Stimulated activated CD4-positive, alpha-beta T cell treated with anti-CD3 and anti-CD28 coated beads, TNF-alpha, amount 100 ng/mL, for 1 hour (primary cell): ENCODE results near the gene DBNDD1.
"Not testable (repeated sequence)": the region's sequence is repeated elsewhere in the genome, so short reads cannot be mapped to it uniquely, and the experiment has no call there.

Experiments used
- DNase-seq, 3 donors: peaks; one replicate each; pipeline ENCODE4 v3.0.0-alpha.2; 2020; ENCODE audit warnings: low read depth in 3 of 3, low spot score in 1 of 3

DBNDD1 gene, protein sequence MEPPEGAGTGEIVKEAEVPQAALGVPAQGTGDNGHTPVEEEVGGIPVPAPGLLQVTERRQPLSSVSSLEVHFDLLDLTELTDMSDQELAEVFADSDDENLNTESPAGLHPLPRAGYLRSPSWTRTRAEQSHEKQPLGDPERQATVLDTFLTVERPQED

GRCh38 chr16:90018652-90019542 is at the start of gene DBNDD1:
Gene DBNDD1 (minus strand): TSS chr16:90019456. CDS start chr16:90019341, 115 bp downstream.
- DNase-seq, result no peak

GRCh38 chr16:90061437-90061836 is 42.2 kb upstream of the DBNDD1 start:
- DNase-seq, result no peak

GRCh38 chr16:90057738-90058173 is 38.5 kb upstream of the DBNDD1 start:
- no peak for DNase-seq

GRCh38 chr16:90056521-90056920 is 37.3 kb upstream of the DBNDD1 start:
- not testable (repeated sequence) for DNase-seq

DNA sequence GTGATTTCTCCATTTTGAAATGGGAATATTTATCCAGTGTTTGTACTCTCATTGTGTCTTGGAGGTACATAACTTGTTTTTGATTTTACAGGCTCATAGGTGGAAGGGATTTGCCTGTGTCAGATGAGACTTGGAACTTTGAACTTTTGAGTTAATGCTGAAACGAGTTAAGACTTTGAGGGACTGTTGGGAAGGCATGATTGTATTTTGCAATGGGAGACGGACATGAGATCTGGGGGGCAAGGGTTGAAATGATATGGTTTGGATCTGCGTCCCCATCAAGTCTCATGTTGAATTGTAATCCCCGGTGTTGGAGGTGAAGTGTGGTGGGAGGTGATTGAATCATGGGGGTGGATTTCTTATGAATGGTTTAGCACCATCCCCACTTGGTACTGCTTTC is 36.1 kb upstream of the DBNDD1 start:
- no peak for DNase-seq

DNA sequence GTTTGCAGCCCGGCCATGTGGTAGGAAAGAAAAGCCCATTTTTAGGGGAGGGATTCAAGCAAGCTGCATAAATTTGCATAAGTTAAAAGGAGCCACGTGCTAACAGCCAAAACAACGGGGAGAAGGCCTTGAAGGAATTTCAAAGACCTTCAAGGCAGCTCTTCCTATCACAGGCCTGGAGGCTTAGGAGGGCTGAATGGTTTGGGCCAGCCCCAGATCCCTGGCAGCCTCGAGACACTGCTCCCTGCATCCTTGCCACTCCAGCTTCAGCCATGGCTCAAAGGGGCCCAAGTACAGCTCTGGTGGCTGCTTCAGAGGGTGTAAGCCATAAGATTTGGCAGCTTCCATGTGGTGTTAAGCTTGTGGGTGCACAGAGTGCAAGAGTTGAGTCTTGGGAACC is 35.3 kb upstream of the DBNDD1 start:
- DNase-seq, result no peak

DNA sequence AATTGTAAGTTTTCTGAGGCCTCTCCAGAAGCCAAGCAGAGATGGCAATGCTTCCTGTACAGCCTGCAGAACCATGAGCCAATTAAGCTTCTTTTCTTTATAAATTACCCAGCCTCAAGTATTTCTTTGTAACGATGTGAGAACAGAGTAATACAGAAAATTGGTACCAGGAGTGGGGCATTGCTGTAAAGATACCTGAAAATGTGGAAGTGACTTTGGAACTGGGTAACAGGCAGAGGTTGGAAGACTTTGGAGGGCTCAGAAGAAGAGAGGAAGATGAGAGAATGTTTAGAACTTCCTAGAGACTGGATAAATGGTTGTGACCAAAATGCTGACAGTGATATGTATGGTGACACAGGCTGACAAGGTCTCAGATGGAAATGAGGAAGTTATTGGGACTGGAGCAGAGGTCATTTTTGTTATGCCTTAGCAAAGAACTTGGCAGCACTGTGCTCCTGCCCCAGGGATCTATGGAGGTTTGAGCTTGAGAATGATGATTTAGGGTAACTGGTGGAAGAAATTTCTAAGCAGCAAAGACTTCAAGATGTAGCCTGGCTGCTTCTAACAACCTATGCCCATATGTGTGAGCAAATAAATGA is 34.7 kb upstream of the DBNDD1 start:
- no peak for DNase-seq

DNA sequence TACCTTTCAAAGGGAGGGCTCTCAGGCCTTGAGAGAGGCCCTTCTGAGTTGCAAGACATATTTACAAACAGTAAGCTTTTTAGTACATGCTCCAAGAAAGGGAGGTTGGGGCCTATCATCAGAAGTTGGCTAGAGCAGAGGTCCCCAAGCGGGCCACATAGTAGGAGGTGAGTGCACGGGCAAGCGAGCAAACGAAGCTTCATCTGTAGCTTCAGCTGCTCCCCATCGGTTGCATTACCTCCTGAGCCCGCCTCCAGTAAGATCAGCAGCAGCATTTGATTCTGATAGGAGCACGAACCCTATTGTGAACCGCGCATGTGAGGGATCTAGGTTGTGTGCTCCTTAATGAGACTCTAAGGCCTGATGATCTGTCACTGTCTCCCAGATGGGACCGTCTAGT is 31.7 kb upstream of the DBNDD1 start:
- DNase-seq, result no peak

- DNase-seq, result no peak
These were observed 29.6 kb upstream of the DBNDD1 start for GRCh38 chr16:90048737-90049330.

GRCh38 chr16:90048347-90048722 is 29.1 kb upstream of the DBNDD1 start:
- DNase-seq, result no peak

DNA sequence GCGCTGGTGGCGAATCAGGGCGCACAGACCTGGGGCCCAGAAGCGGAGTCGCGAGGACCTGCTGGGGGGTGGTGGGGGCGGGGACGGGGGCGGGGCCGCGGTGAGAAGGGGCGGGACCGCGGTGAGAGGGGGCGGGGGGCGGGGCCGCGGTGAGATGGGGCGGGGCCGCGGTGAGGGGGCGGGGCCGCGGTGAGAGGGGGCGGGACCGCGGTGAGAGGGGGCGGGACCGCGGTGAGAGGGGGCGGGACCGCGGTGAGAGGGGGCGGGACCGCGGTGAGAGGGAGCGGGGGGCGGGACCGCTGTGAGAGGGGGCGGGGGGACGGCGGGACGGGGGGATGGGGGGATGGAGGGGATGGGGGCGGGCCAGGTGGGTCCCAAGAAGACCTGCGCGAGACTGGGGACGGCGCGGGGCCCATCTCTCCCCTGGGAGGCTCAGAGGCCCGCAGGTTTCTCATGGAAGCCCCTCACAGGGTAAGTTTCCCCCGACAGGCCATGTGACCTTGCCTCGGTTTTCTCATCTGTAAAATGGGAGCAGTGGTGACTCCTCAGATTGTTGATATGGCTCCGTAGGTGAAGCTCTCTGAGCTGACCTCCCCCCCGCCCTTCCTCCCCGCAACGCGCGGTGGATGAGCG is 28.6 kb upstream of the DBNDD1 start:
- DNase-seq, result no peak

GRCh38 chr16:90046971-90047713 is 27.9 kb upstream of the DBNDD1 start:
- DNase-seq, result no peak

DNA sequence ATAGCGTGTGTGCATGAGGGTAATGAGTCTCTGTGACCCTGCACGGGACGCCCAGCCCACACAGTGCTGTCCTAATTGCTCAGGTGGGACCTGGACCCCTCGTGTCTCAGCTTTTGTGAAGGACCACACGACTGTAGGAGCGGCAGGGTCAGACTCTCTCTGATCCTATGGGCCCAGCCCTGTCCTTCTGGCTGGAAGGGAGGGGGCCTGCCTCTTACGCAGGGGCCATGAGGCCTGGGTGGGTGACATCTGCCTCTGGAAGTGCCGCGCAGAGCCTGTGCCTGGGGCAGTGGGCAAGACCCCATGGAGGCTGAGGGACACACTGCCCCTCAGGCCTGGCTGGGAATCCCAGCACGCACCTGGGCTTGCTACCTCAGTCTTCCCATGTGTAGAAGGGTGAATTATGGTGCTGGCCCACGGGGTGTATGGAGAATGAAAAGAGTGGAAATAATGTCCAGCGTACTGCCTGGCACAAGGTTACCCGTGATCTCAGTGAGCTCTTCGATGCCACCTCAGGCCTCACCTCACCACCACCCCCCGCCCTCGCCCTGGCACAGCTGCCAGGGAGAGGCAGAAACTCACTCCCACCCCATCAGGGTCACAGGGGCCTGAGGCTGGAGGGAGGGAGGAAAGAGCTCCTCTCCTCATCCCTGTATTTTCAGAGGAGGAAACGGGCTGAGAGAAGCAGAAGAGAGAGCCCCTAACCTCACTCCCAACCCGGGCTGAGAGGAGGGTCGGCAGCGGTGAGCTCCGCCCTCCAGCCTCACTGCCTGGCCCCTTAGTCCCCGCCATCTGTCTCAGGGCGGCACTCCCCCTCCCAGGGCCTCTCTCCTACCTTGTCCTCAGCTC is 27.1 kb upstream of the DBNDD1 start:
- no peak for DNase-seq

- no peak for DNase-seq
These were observed 24.9 kb upstream of the DBNDD1 start for GRCh38 chr16:90044111-90044551.

GRCh38 chr16:90043526-90043925 is 24.3 kb upstream of the DBNDD1 start:
- no peak for DNase-seq

DNA sequence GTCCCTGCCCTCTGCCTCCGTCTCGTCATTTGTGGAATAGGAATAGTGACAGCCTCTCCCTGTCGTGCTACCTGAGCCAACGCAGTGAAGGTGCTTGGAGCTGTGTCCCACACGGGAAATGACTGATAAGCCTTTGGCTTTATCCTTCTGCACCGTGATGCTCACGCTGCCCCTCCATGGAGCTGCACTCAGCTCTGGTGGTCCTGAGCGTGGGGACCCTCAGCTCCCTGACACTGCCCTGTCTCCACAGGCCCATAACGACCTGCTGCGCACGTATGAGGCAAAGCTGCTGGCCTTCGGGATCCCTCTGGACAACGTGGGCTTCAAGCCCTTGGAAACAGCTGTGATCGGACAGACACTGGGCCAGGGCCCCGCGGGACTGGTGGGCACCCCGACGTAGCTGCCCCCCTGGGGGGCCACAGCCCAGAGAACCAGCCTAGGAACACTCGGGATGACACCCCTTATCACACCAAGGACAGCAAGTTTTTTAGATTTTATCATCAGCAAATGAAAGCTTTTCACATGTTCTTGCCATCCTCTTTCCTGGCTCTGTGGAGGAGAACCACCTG is 23.8 kb upstream of the DBNDD1 start:
- DNase-seq, result no peak

DNA sequence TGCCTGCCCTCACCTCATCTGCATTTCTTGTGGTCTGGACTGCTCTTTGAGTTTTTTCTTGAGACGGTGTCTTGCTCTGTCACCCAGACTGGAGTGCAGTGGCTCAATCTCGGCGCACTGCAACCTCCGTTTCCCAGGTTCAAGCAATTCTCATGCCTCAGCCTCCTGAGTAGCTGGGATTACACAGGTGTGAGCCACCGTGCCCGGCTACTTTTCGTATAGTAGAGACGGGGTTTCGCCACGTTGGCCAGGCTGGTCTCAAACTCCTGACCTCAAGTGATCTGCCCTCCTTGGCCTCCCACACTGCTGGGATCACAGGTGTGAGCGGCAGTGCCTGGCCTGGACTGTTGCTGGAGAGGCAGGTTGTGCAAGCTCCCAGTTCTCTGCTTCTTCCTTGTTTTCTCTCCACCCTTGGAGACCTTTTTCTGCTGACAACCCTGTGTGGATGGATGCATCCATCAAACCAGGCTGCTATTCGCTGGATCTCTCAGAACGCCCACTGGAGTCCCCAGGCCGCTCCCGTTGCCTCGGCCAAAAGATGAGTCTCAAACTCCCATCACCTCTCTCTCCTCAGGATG is 22.7 kb upstream of the DBNDD1 start:
- DNase-seq, result no peak

DNA sequence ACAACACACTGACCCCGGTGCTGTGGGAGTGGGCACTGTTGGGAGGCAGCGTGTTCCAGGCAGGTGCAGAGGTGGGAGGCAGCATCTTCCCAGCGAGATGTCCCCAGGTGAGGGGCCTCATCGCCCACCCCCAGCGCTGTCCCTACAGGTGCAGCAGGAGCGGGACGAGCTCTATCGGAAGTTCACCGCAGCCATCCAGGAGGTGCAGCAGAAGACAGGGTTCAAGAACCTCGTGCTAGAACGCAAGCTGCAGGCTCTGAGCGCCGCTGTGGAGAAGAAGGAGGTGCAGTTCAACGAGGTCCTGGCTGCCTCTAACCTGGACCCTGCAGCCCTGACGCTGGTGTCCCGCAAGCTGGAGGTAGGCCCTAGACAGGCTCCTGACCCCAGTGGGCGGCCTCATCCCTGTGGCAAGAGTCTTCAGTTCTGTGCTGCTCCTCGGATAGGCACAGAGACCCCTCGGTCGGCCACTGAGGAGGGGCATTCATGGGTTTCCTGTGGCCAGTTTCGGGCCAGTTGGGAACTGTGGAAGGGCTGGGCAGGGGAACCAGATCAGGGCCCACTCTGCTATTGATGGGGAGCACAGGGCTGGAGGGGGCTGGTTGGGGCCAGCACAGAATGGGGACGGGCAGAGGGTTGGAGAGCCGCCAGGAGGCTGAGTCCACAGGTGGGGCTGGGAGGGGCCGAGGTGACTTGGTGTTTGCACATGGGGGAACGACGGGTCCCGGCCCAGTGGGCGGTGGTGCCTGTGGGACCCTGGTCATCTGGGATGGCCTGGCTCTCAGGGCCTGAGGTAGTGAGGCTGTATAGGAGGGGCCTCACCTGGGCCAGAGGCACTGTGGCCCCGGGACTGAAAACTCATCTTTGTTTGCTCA is 21.1 kb upstream of the DBNDD1 start:
- no peak for DNase-seq
